CD4-positive, alpha-beta T cell (primary cell): ENCODE measurements around the gene DIAPH2. TPM values are rescaled to one million over a fixed set of nuclear protein-coding genes. Genes with fewer than 3 reads are reported as not detected.

Experiments
- ATAC-seq: fragments of 200-7000 bp; cut with Tn5 transposase; one replicate; pipeline ENCODE4 v1.10.0; 2022; ENCODE audit warnings: mild to moderate bottlenecking; ENCODE audit not compliant: poor library complexity
- CTCF ChIA-PET: fragments of 350-600 bp; sonication (Branson Sonifier 250); formaldehyde crosslinking; loops from one replicate; lab custom pipeline; 2021; ENCODE audit warnings: antibody characterized with exemption, inconsistent platforms; lab: Charles Lee
- POLR2A ChIA-PET: fragments of 350-600 bp; sonication (Branson Sonifier 250); formaldehyde crosslinking; loops from one replicate; lab custom pipeline; 2021; ENCODE audit warnings: antibody characterized with exemption, inconsistent platforms; lab: Charles Lee
- DNase-seq, 14 experiments: peaks; one replicate each; pipeline ENCODE4 v3.0.0-alpha.2; 2013 to 2020; ENCODE audit warnings: mixed read lengths in 2 of 14
- H3K27ac ChIP-seq, 2 donors: one replicate each; pipeline versions ENCODE4 v1.5.1 to v1.7.0; 2013; ENCODE audit warnings: low read length in 2 of 2, low read depth in 1 of 2, mild to moderate bottlenecking in 1 of 2
- H3K27me3 ChIP-seq, 2 experiments: 1 replicate in 1 of 2; 2 replicates in 1 of 2; pipeline versions ENCODE4 v1.6.1 to v1.7.0; 2013; ENCODE audit warnings: low read length in 2 of 2, control low read depth in 1 of 2, mild to moderate bottlenecking in 1 of 2, moderate library complexity in 1 of 2; ENCODE audit not compliant: insufficient read depth in 2 of 2, control insufficient read depth in 1 of 2
- H3K36me3 ChIP-seq: one replicate; pipeline ENCODE4 v1.6.1; 2013; ENCODE audit warnings: low read length, control low read depth; ENCODE audit not compliant: insufficient read depth
- H3K4me1 ChIP-seq: one replicate; pipeline ENCODE4 v1.6.1; 2013; ENCODE audit warnings: low read length, control low read depth; ENCODE audit not compliant: insufficient read depth
- H3K4me3 ChIP-seq: one replicate; pipeline ENCODE4 v1.5.1; 2013; ENCODE audit warnings: mild to moderate bottlenecking, low read length, moderate library complexity
- H3K9me3 ChIP-seq, 2 experiments: 1 replicate in 1 of 2; 2 replicates in 1 of 2; pipeline versions ENCODE4 v1.6.1 to v1.7.0; 2013; ENCODE audit warnings: low read length in 2 of 2, mild to moderate bottlenecking in 2 of 2, control low read depth in 1 of 2, moderate library complexity in 1 of 2; ENCODE audit not compliant: control insufficient read depth in 1 of 2, insufficient read depth in 1 of 2
- H3K27ac Mint-ChIP-seq: one replicate; pipeline ENCODE4 v1.8.0; 2020; ENCODE audit warnings: mixed read lengths
- H3K27me3 Mint-ChIP-seq: one replicate; pipeline ENCODE4 v1.8.0; 2021; ENCODE audit warnings: mixed read lengths
- H3K36me3 Mint-ChIP-seq: one replicate; pipeline ENCODE4 v1.8.0; 2021; ENCODE audit warnings: low read depth, mixed read lengths
- H3K4me1 Mint-ChIP-seq: one replicate; pipeline ENCODE4 v1.8.0; 2021; ENCODE audit warnings: low read depth, mixed read lengths
- H3K4me3 Mint-ChIP-seq: one replicate; pipeline ENCODE4 v1.8.0; 2020; ENCODE audit warnings: mild to moderate bottlenecking, mixed read lengths
- H3K9me3 Mint-ChIP-seq: one replicate; pipeline ENCODE4 v1.8.0; 2020; ENCODE audit warnings: mixed read lengths
- CTCF ChIP-seq: fragments of 200-600 bp; IDR thresholded peaks from one replicate; pipeline ENCODE4 v1.8.0; 2022; ENCODE audit warnings: antibody characterized with exemption, mild to moderate bottlenecking
- intact Hi-C, 2 experiments: fragments of 100-400 bp; cut with DNase I in 1 of 2; cut with micrococcal nuclease in 1 of 2; formaldehyde crosslinking; loops; one replicate each; pipeline versions ENCODE4 v1.15.1 to v1.9.0; 2023 to 2025; cut with DNase I, micrococcal nuclease
- total RNA-seq, 174 experiments: library from RNA in 2 of 174; stranded (reverse) in 2 of 174; gene quantifications; one replicate each; pipeline ENCODE4 v1.2.3 and lab custom pipeline; 2021 to 2026

DIAPH2 gene
- total RNA-seq, 2 experiments from 2014 or later = 11.4 to 11.7 TPM

GRCh38 chrX:97315939-97316338, 631.3 kb downstream of the DIAPH2 start:
- POLR2A ChIA-PET = no interaction called here

GRCh38 chrX:97320305-97320704, 635.7 kb downstream of the DIAPH2 start:
- Histone ChIP-seq H3K27ac (no peak overlapping the region), H3K9me3 (no peaks in the 10 kb centered on the region), H3K4me3 (no peak overlapping the region), H3K4me1 (no peaks in the 10 kb centered on the region), H3K27me3 (no peaks in the 10 kb centered on the region), H3K36me3 (no peaks in the 10 kb centered on the region)
- ChIA-PET POLR2A (no interaction called here), CTCF (no interaction called here)
- H3K9me3 Mint-ChIP-seq = no peaks in the 10 kb centered on the region
- no peaks in the 10 kb centered on the region for H3K4me1 Mint-ChIP-seq
- H3K36me3 Mint-ChIP-seq = no peaks in the 10 kb centered on the region
- ATAC-seq (no peak), DNase-seq (no peak)
- no peak for TF ChIP-seq CTCF
- intact Hi-C loops = no loop called here
- no peak overlapping the region for H3K4me3 Mint-ChIP-seq
- no peak overlapping the region for H3K27ac Mint-ChIP-seq
- H3K27me3 Mint-ChIP-seq = no peaks in the 10 kb centered on the region

More at GRCh38 chrX:97315939-97316338, 631.3 kb downstream of the DIAPH2 start:
- no peak for ATAC-seq
- intact Hi-C loops = no loop called here
- H3K27ac Mint-ChIP-seq = no peak overlapping the region
- H3K27me3 ChIP-seq = no peaks in the 10 kb centered on the region
- H3K27me3 Mint-ChIP-seq = no peaks in the 10 kb centered on the region
- CTCF ChIA-PET = no interaction called here
- H3K36me3 Mint-ChIP-seq = no peaks in the 10 kb centered on the region
- no peak for TF ChIP-seq CTCF
- H3K4me3 ChIP-seq = no peak overlapping the region
- DNase-seq = no peak
- no peaks in the 10 kb centered on the region for H3K4me1 Mint-ChIP-seq
- no peaks in the 10 kb centered on the region for H3K36me3 ChIP-seq
- H3K4me1 ChIP-seq = no peaks in the 10 kb centered on the region
- H3K4me3 Mint-ChIP-seq = no peak overlapping the region
- no peaks in the 10 kb centered on the region for H3K9me3 Mint-ChIP-seq
- H3K9me3 ChIP-seq = no peaks in the 10 kb centered on the region
- no peak overlapping the region for H3K27ac ChIP-seq

GRCh38 chrX:97322401-97322800, 637.8 kb downstream of the DIAPH2 start:
- TF ChIP-seq CTCF = no peak
- no peak overlapping the region for H3K4me3 Mint-ChIP-seq
- CTCF ChIA-PET = no interaction called here

More at GRCh38 chrX:97322401-97322800, 637.8 kb downstream of the DIAPH2 start:
- intact Hi-C loops = no loop called here
- POLR2A ChIA-PET = no interaction called here
- Histone ChIP-seq H3K4me1 (no peaks in the 10 kb centered on the region), H3K9me3 (no peaks in the 10 kb centered on the region), H3K36me3 (no peaks in the 10 kb centered on the region), H3K27me3 (no peaks in the 10 kb centered on the region), H3K27ac (no peak overlapping the region), H3K4me3 (no peak overlapping the region)
- H3K4me1 Mint-ChIP-seq = no peaks in the 10 kb centered on the region
- no peaks in the 10 kb centered on the region for H3K9me3 Mint-ChIP-seq
- ATAC-seq (no peak), DNase-seq (no peak)
- H3K36me3 Mint-ChIP-seq = no peaks in the 10 kb centered on the region
- H3K27me3 Mint-ChIP-seq = no peaks in the 10 kb centered on the region
- H3K27ac Mint-ChIP-seq = no peak overlapping the region
